ENCODE data around the gene LVRN. TPM values are rescaled to one million over a fixed set of nuclear protein-coding genes. Genes with fewer than 3 reads are reported as not detected.

Gene LVRN
- total RNA-seq, 6 donors from 2014 or later = 0.17 to 0.40 (median 0.30) TPM; not detected in 3

DNA sequence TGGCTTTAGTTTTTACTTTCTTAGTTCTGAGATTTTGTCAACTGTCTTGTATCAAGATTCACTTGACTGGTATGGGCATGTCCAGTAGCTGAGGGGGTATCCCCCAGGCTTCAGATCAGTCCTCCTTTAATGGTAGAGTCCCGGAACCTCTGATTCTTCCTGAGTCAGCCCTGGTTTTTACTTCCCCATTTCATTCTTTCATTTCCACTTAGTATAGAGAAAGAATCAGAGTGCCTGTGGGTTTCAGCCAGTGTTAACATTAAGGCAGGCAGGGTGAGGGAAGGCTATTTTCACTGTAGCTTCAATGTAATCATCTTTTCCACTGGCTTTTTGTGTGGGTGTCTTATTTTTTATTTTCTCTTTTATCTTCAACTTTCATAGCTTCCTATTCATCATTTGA, 114.2 kb downstream of the LVRN start:
- Histone ChIP-seq H3K27ac (no peak overlapping the region), H3K9me3 (no peaks in the 10 kb centered on the region), H3K4me3 (no peak overlapping the region), H3K27me3 (no peaks in the 10 kb centered on the region), H3K36me3 (no peaks in the 10 kb centered on the region), H3K4me1 (no peaks in the 10 kb centered on the region)
- TF ChIP-seq POLR2A (IDR thresholded peaks at IDR 0.05) = no peak
- no peak for TF ChIP-seq POLR2AphosphoS5 (IDR thresholded peaks at IDR 0.05)
- no peak for TF ChIP-seq EP300 (IDR thresholded peaks at IDR 0.05)
- TF ChIP-seq, protein P1, sequence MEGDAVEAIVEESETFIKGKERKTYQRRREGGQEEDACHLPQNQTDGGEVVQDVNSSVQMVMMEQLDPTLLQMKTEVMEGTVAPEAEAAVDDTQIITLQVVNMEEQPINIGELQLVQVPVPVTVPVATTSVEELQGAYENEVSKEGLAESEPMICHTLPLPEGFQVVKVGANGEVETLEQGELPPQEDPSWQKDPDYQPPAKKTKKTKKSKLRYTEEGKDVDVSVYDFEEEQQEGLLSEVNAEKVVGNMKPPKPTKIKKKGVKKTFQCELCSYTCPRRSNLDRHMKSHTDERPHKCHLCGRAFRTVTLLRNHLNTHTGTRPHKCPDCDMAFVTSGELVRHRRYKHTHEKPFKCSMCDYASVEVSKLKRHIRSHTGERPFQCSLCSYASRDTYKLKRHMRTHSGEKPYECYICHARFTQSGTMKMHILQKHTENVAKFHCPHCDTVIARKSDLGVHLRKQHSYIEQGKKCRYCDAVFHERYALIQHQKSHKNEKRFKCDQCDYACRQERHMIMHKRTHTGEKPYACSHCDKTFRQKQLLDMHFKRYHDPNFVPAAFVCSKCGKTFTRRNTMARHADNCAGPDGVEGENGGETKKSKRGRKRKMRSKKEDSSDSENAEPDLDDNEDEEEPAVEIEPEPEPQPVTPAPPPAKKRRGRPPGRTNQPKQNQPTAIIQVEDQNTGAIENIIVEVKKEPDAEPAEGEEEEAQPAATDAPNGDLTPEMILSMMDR (IDR thresholded peaks at IDR 0.05) = no peak
- ATAC-seq (ENCODE audit: low FRiP score in 2 of 2) = peak in 1 of 2 donors; percentile 54
- WGBS, 2 donors = 56 to 80% methylated on average over 1 of the region's 1 CpG
- no peak for DNase-seq

Other genes starting within 250 kb of the LVRN start
- gene CDO1, start 145.8 kb upstream of the LVRN start, total RNA-seq = 10 to 100 TPM in 1 of 6 donors, 1 to 10 TPM in 5; 2.3 to 14.4 (median 6.9) TPM
- 10 to 100 TPM; 28.3 to 63.0 (median 33.0) TPM for gene ATG12, start 120.9 kb upstream of the LVRN start, total RNA-seq
- gene AP3S1, start 120.5 kb upstream of the LVRN start, total RNA-seq = 10 to 100 TPM in 5 of 6 donors, 1 to 10 TPM in 1; 8.9 to 81.1 (median 46.5) TPM
- gene ARL14EPL, start 70.0 kb downstream of the LVRN start, total RNA-seq = not detected
- 10 to 100 TPM; 16.5 to 49.2 (median 25.4) TPM for gene COMMD10, start 122.5 kb downstream of the LVRN start, total RNA-seq